K562 (cell line): ENCODE data around the gene RGS6. TPM values are rescaled to one million over a fixed set of nuclear protein-coding genes. Genes with fewer than 3 reads are reported as not detected.

Experiments used
- HLTF ChIP-seq: fragments of 450-650 bp; IDR thresholded peaks from 2 replicates; pipeline ENCODE4 v1.6.1; 2016
- HNRNPH1 ChIP-seq: fragments of 200-400 bp; formaldehyde crosslinking; optimal IDR thresholded peaks from 2 replicates; pipeline ENCODE3; 2017; ENCODE audit warnings: low read depth, mild to moderate bottlenecking, low read length, moderate library complexity
- HNRNPK ChIP-seq: fragments of 200-400 bp; formaldehyde crosslinking; IDR thresholded peaks from one replicate; pipeline ENCODE4 v1.6.1; 2018; ENCODE audit warnings: mild to moderate bottlenecking, low read depth, low read length; ENCODE audit not compliant: poor library complexity, severe bottlenecking
- PYGO2 ChIP-seq: fragments of 450-650 bp; IDR thresholded peaks from 2 replicates; pipeline ENCODE4 v1.6.1; 2016; ENCODE audit warnings: mild to moderate bottlenecking, missing genetic modification characterization, moderate library complexity, missing compliant biosample characterization
- ZFP30 ChIP-seq: fragments of 250-450 bp; sonication (Bioruptor Pico); IDR thresholded peaks from 2 replicates; pipeline ENCODE4 v1.8.0; 2022; ENCODE audit warnings: moderate library complexity, mild to moderate bottlenecking, inconsistent platforms, borderline replicate concordance
- ZKSCAN1 ChIP-seq: fragments of 150-350 bp; IDR thresholded peaks from 2 replicates; pipeline ENCODE4 v1.6.1; 2016; ENCODE audit warnings: low read depth, low read length
- ZNF408 ChIP-seq: fragments of 250-450 bp; sonication (Bioruptor Pico); IDR thresholded peaks from 2 replicates; pipeline ENCODE4 v1.4.0; 2020; ENCODE audit warnings: low read depth, mild to moderate bottlenecking, moderate library complexity
- polyA plus RNA-seq, 8 experiments: library from polyadenylated mRNA; depleted of rRNA in 4 of 8; stranded (reverse) in 5 of 8; unstranded in 3 of 8; fragments of >200 nt; fragmentation: Nextera tagmentation in 2 of 8; fragmentation: Illumina TruSeq in 1 of 8; extraction: Ambion mirVana in 2 of 8; extraction: Trizol in 1 of 8; gene quantifications; 2 replicates each; pipeline versions ENCODE4 v1.2.1 to v1.2.3, GENCODE V29; 2011 to 2014; ENCODE audit warnings: inconsistent platforms in 1 of 8, missing spikeins in 1 of 8
- total RNA-seq, 7 experiments: library from RNA; depleted of rRNA in 6 of 7; stranded (reverse); fragments of >200 nt in 6 of 7; fragmentation: Illumina TruSeq in 2 of 7; extraction: Trizol in 2 of 7; gene quantifications; 2 replicates each; pipeline versions ENCODE4 v1.2.1 to v1.2.3, GENCODE V29; 2011 to 2021; ENCODE audit warnings: low replicate concordance in 1 of 7
- TF ChIP-seq, protein P1 (sequence below): sonication (generic); formaldehyde crosslinking; IDR thresholded peaks from 2 replicates; pipeline ENCODE4 v1.8.0; 2023; ENCODE audit warnings: missing genetic modification reagents, mild to moderate bottlenecking, borderline replicate concordance

RGS6 gene
- total and polyA plus RNA-seq, 9 of the 15 experiments (the other 6 are each of a cell fraction or from before 2014, with no cell fraction given): not detected

DNA sequence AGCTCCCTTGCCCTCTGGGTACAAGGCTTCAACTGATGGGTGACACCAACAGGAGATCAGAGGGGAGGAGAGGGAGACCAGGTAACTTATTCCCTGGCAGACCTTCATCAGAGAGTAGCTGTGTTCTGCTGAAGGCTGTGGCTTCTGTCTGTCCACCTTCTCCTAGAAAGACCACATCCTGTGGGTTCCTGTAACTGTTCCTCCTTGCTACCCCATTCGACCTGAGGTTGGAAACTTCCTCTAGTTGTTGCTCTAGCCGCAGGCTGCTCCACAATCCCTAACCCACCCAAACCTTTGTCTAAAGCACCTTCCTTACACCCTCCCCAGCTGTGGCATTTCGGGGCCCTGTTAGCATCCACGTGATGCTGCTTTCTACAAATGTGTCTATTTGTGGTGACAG, 507.5 kb downstream of the RGS6 start (continued):
- TF ChIP-seq, protein P1, sequence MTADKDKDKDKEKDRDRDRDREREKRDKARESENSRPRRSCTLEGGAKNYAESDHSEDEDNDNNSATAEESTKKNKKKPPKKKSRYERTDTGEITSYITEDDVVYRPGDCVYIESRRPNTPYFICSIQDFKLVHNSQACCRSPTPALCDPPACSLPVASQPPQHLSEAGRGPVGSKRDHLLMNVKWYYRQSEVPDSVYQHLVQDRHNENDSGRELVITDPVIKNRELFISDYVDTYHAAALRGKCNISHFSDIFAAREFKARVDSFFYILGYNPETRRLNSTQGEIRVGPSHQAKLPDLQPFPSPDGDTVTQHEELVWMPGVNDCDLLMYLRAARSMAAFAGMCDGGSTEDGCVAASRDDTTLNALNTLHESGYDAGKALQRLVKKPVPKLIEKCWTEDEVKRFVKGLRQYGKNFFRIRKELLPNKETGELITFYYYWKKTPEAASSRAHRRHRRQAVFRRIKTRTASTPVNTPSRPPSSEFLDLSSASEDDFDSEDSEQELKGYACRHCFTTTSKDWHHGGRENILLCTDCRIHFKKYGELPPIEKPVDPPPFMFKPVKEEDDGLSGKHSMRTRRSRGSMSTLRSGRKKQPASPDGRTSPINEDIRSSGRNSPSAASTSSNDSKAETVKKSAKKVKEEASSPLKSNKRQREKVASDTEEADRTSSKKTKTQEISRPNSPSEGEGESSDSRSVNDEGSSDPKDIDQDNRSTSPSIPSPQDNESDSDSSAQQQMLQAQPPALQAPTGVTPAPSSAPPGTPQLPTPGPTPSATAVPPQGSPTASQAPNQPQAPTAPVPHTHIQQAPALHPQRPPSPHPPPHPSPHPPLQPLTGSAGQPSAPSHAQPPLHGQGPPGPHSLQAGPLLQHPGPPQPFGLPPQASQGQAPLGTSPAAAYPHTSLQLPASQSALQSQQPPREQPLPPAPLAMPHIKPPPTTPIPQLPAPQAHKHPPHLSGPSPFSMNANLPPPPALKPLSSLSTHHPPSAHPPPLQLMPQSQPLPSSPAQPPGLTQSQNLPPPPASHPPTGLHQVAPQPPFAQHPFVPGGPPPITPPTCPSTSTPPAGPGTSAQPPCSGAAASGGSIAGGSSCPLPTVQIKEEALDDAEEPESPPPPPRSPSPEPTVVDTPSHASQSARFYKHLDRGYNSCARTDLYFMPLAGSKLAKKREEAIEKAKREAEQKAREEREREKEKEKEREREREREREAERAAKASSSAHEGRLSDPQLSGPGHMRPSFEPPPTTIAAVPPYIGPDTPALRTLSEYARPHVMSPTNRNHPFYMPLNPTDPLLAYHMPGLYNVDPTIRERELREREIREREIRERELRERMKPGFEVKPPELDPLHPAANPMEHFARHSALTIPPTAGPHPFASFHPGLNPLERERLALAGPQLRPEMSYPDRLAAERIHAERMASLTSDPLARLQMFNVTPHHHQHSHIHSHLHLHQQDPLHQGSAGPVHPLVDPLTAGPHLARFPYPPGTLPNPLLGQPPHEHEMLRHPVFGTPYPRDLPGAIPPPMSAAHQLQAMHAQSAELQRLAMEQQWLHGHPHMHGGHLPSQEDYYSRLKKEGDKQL (CRISPR knock-in tag): no peak
- TF ChIP-seq PYGO2 (tag) (no peak), ZNF408 (no peak), ZKSCAN1 (no peak), HLTF (no peak), HNRNPH1 (no peak), ZFP30 (CRISPR knock-in tag) (no peak), HNRNPK (no peak)
